NB4 (cell line): ENCODE data around the gene LAG3.

Source experiments
- CTCF ChIP-seq: IDR thresholded peaks from one replicate; pipeline ENCODE4 v1.5.1; 2012; ENCODE audit warnings: low read depth, low read length
- MAX ChIP-seq: IDR thresholded peaks from 2 replicates; pipeline ENCODE4 v1.6.1; 2011; ENCODE audit warnings: low read depth, low read length
- POLR2A ChIP-seq: IDR thresholded peaks from 2 replicates; pipeline ENCODE4 v1.6.1; 2011; ENCODE audit warnings: mild to moderate bottlenecking; ENCODE audit not compliant: insufficient read length; ENCODE audit errors: extremely low read depth

- no peak for TF ChIP-seq CTCF
- peak; percentile 72 for TF ChIP-seq POLR2A
- TF ChIP-seq MAX: peak; percentile 100
These were observed 48.5 kb upstream of the LAG3 start, which contains the start of gene COPS7A for GRCh38 chr12:6723607-6724408.
